Endothelial cell of umbilical vein (primary cell): ENCODE results near the gene ASS1. TPM values are rescaled to one million over a fixed set of nuclear protein-coding genes. Genes with fewer than 3 reads are reported as not detected.

Source experiments
- BruUV-seq: library from RNA; stranded (reverse); fragments of 400-500 nt; replicated peaks from 2 replicates; lab custom pipeline; 2021; lab: Mats Ljungman, UMichigan
- CTCF ChIA-PET: fragments of 300-600, 350-600 bp; sonication (Branson Sonifier 250); formaldehyde crosslinking; loops from one replicate; lab custom pipeline; 2021; ENCODE audit warnings: antibody characterized with exemption, inconsistent platforms; lab: Charles Lee
- POLR2A ChIA-PET: fragments of 300-600, 350-600 bp; sonication (Branson Sonifier 250); formaldehyde crosslinking; loops from one replicate; lab custom pipeline; 2021; ENCODE audit warnings: antibody characterized with exemption, inconsistent platforms; lab: Charles Lee
- DNase-seq: peaks from one replicate; pipeline ENCODE4 v3.0.0-alpha.2; 2011; ENCODE audit warnings: low read depth, low spot score
- FAIRE-seq: peaks from 2 replicates; lab custom pipeline; 2011; peaks lifted over from hg19 to GRCh38; lab: Jason Lieb, UNC
- H2AFZ ChIP-seq: 2 replicates; pipeline ENCODE4 v1.6.0; 2012; ENCODE audit warnings: low read depth, low read length, control low read depth, inconsistent platforms
- H3K27ac ChIP-seq: 2 replicates; pipeline ENCODE4 v1.5.1; 2011; ENCODE audit warnings: low read depth, mild to moderate bottlenecking, control low read depth, low read length, moderate library complexity; ENCODE audit not compliant: insufficient read depth
- H3K27me3 ChIP-seq, 2 experiments: 2 replicates each; pipeline versions ENCODE4 v1.6.0 to v1.6.1; 2011; ENCODE audit warnings: low read length in 2 of 2, mixed read lengths in 1 of 2; ENCODE audit not compliant: control insufficient read depth in 2 of 2, insufficient read depth in 2 of 2
- H3K36me3 ChIP-seq, 2 experiments: 2 replicates in 1 of 2; 3 replicates in 1 of 2; pipeline ENCODE4 v1.5.1; 2011; ENCODE audit warnings: low read length in 2 of 2, mild to moderate bottlenecking in 1 of 2, moderate library complexity in 1 of 2; ENCODE audit not compliant: control insufficient read depth in 2 of 2, insufficient read depth in 2 of 2; ENCODE audit errors: extremely low read depth in 1 of 2
- H3K4me1 ChIP-seq: 3 replicates; pipeline ENCODE4 v1.5.1; 2011; ENCODE audit warnings: mild to moderate bottlenecking, low read length; ENCODE audit not compliant: control insufficient read depth, insufficient read depth; ENCODE audit errors: extremely low read depth
- H3K4me2 ChIP-seq: 2 replicates; pipeline ENCODE4 v1.6.1; 2011; ENCODE audit warnings: low read length, control low read depth, mixed read lengths; ENCODE audit not compliant: insufficient read depth
- H3K4me3 ChIP-seq, 3 experiments: fragments of 200-600 bp in 1 of 3; sonication (generic), shearing (Covaris generic) in 1 of 3; replicated peaks in 1 of 3; 2 replicates each; pipeline ENCODE4 v1.5.1; 2011 to 2016; ENCODE audit warnings: control low read depth in 3 of 3, low read length in 3 of 3, mild to moderate bottlenecking in 2 of 3, inconsistent platforms in 1 of 3, low read depth in 1 of 3, moderate library complexity in 1 of 3; ENCODE audit not compliant: insufficient read depth in 1 of 3
- H3K79me2 ChIP-seq: 2 replicates; pipeline ENCODE4 v1.6.0; 2012; ENCODE audit warnings: low read length, inconsistent platforms; ENCODE audit not compliant: control insufficient read depth, insufficient read depth
- H3K9ac ChIP-seq: replicated peaks from 2 replicates; pipeline ENCODE3; 2011; ENCODE audit warnings: low read length, control low read depth; ENCODE audit not compliant: insufficient read depth; ENCODE audit errors: extremely low read depth
- H3K9me1 ChIP-seq: replicated peaks from 3 replicates; pipeline ENCODE4 v1.6.0; 2011; ENCODE audit warnings: mild to moderate bottlenecking, low read length; ENCODE audit not compliant: control insufficient read depth, insufficient read depth; ENCODE audit errors: extremely low read depth
- H3K9me3 ChIP-seq: replicated peaks from 2 replicates; pipeline ENCODE4 v1.5.1; 2012; ENCODE audit warnings: low read length, inconsistent platforms; ENCODE audit not compliant: control insufficient read depth, insufficient read depth
- H4K20me1 ChIP-seq: replicated peaks from 2 replicates; pipeline ENCODE3; 2011; ENCODE audit warnings: mild to moderate bottlenecking, low read length; ENCODE audit not compliant: control insufficient read depth, insufficient read depth; ENCODE audit errors: extremely low read depth
- CTCF ChIP-seq, 2 donors: IDR thresholded peaks; 1 replicate in 1 of 2; 2 replicates in 1 of 2; pipeline ENCODE4 v1.5.1; 2011; ENCODE audit warnings: low read length in 2 of 2, mild to moderate bottlenecking in 2 of 2, moderate library complexity in 2 of 2, control low read depth in 1 of 2, inconsistent platforms in 1 of 2, low read depth in 1 of 2; ENCODE audit not compliant: insufficient read depth in 1 of 2; ENCODE audit errors: extremely low read depth in 1 of 2
- EZH2 ChIP-seq: IDR thresholded peaks from 2 replicates; pipeline ENCODE4 v1.6.1; 2012; ENCODE audit warnings: borderline replicate concordance, low read depth, mild to moderate bottlenecking, moderate library complexity, low read length, inconsistent platforms; ENCODE audit not compliant: severe bottlenecking
- FOS ChIP-seq: IDR thresholded peaks from 2 replicates; pipeline ENCODE4 v1.6.1; 2011; ENCODE audit warnings: mild to moderate bottlenecking, low read length, moderate library complexity, borderline replicate concordance; ENCODE audit not compliant: insufficient read depth
- GATA2 ChIP-seq: IDR thresholded peaks from 2 replicates; pipeline ENCODE4 v1.7.0; 2011; ENCODE audit warnings: low read depth, mild to moderate bottlenecking, moderate library complexity, mixed read lengths, low read length; ENCODE audit not compliant: insufficient read length, insufficient read depth
- JUN ChIP-seq: IDR thresholded peaks from 2 replicates; pipeline ENCODE4 v1.6.1; 2011; ENCODE audit warnings: borderline replicate concordance, low read depth; ENCODE audit not compliant: insufficient read length, insufficient read depth
- MAX ChIP-seq: IDR thresholded peaks from 2 replicates; pipeline ENCODE4 v1.6.1; 2011; ENCODE audit not compliant: insufficient read depth, insufficient read length
- MYC ChIP-seq: IDR thresholded peaks from one replicate; pipeline ENCODE4 v1.6.1; 2011; ENCODE audit warnings: mild to moderate bottlenecking, low read depth, low read length
- POLR2A ChIP-seq: IDR thresholded peaks from 2 replicates; pipeline ENCODE4 v1.6.1; 2012; ENCODE audit warnings: low read depth, mild to moderate bottlenecking, control low read depth, low read length
- POLR2AphosphoS5 ChIP-seq: IDR thresholded peaks from 2 replicates; pipeline ENCODE4 v1.6.1; 2012; ENCODE audit warnings: low read depth, mild to moderate bottlenecking, control low read depth, low read length, moderate library complexity; ENCODE audit not compliant: insufficient read depth
- dilution Hi-C: fragments of 300-500 bp; cut with MboI; formaldehyde crosslinking; loops from one replicate; pipeline ENCODE4 v1.15.0; 2019; ENCODE audit warnings: low sequenced_read_pairs; ENCODE audit not compliant: extremely low pct_ligation_motif_present
- intact Hi-C: fragments of 100-400 bp; cut with micrococcal nuclease; formaldehyde crosslinking; loops from one replicate; pipeline ENCODE4 v1.10.0; 2022
- polyA plus RNA-seq, 4 experiments: library from polyadenylated mRNA; depleted of rRNA in 3 of 4; stranded (reverse) in 3 of 4; unstranded in 1 of 4; fragments of >200 nt; gene quantifications; 2 replicates each; pipeline versions ENCODE4 v1.2.1 to v1.2.3, GENCODE V29; 2011 to 2012; ENCODE audit warnings: missing spikeins in 1 of 4
- total RNA-seq: library from RNA; stranded (reverse); gene quantifications from 2 replicates; pipeline ENCODE4 v1.2.3, GENCODE V29; 2021

ASS1 gene
- total and polyA plus RNA-seq, 2 donors (not counting 3 experiments of a cell fraction or from before 2014, with no cell fraction given): 3.6 to 12.4 TPM

GRCh38 chr9:130411566-130411915 is 33.2 kb upstream of the ASS1 start:
- ChIA-PET POLR2A (no interaction called here), CTCF (interaction anchor here (1.3 kb wide), 2 partner anchors 11 to 15 kb away, joined by 3 to 4 read pairs; no protein-coding TSS in a partner anchor)
- H3K9ac ChIP-seq: no peak overlapping the region
- H3K4me2 ChIP-seq: no peak overlapping the region
- no TSS peak for BruUV-seq
- H3K4me3 ChIP-seq: no peak overlapping the region
- TF ChIP-seq EZH2: no peak
- TF ChIP-seq CTCF (IDR thresholded peaks at IDR 0.05; ENCODE audit: extremely low read depth in 1 of 2, insufficient read depth in 1 of 2, low read depth in 1 of 2, low read length in 2 of 2): no peak
- TF ChIP-seq POLR2A: no peak
- no peak for TF ChIP-seq GATA2
- no peak for TF ChIP-seq JUN
- no peak for TF ChIP-seq MYC
- no peak for TF ChIP-seq POLR2AphosphoS5
- TF ChIP-seq FOS: no peak
- TF ChIP-seq MAX: no peak
- H3K9me3 ChIP-seq: no peaks in the 10 kb centered on the region
- H3K27ac ChIP-seq: no peak overlapping the region
- H3K4me1 ChIP-seq: peaks cover 5% of the 10 kb centered on the region
- H3K9me1 ChIP-seq: no peaks in the 10 kb centered on the region
- dilution Hi-C loops (no loop called here), intact Hi-C loops (no loop called here)
- DNase-seq (peak; percentile 32), FAIRE-seq (peak; percentile 64)
- no peaks in the 10 kb centered on the region for H3K27me3 ChIP-seq
- no peaks in the 10 kb centered on the region for H3K36me3 ChIP-seq
- no peaks in the 10 kb centered on the region for H4K20me1 ChIP-seq
- no peaks in the 10 kb centered on the region for H3K79me2 ChIP-seq
- no peak overlapping the region for H2AFZ ChIP-seq
